Right lung (tissue), 5 donors: ENCODE data around the gene BRD3OS. TPM values are rescaled to one million over a fixed set of nuclear protein-coding genes. Genes with fewer than 3 reads are reported as not detected.
"Not testable (repeated sequence)": the region's sequence is repeated elsewhere in the genome, so short reads cannot be mapped to it uniquely, and the experiment has no call there.

Source experiments
- DNase-seq, 2 donors: peaks; one replicate each; pipeline ENCODE4 v3.0.0-alpha.2; 2013
- polyA plus RNA-seq, 5 donors: library from polyadenylated mRNA; unstranded; fragments of 120-200 nt; gene quantifications; one replicate each; pipeline versions ENCODE4 v1.2.1 to v1.2.3, GENCODE V29; 2013; ENCODE audit warnings: inconsistent platforms in 1 of 5, low replicate concordance in 1 of 5; ENCODE audit not compliant: insufficient read length in 5 of 5, insufficient read depth in 1 of 5

BRD3OS gene
- polyA plus RNA-seq, 5 donors = 16.3 to 23.6 (median 17.8) TPM

DNA sequence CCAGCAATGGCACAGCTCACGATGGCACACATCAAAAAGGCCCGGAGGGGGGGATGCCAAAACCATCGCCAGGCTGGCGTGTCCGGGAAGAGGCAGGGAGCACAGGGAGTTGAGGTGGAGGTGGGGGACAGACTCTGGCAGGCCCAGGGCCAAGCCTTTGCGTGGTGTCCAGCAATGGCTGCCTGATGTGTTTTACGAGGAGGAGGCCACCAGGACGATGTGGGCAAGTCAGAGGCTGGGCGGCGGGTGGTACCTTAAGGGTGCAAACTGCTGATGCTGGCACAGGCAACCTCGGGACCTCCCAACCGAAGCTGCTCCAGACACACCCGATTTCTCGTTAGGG is 37.9 kb upstream of the BRD3OS start:
- no peak for DNase-seq

DNA sequence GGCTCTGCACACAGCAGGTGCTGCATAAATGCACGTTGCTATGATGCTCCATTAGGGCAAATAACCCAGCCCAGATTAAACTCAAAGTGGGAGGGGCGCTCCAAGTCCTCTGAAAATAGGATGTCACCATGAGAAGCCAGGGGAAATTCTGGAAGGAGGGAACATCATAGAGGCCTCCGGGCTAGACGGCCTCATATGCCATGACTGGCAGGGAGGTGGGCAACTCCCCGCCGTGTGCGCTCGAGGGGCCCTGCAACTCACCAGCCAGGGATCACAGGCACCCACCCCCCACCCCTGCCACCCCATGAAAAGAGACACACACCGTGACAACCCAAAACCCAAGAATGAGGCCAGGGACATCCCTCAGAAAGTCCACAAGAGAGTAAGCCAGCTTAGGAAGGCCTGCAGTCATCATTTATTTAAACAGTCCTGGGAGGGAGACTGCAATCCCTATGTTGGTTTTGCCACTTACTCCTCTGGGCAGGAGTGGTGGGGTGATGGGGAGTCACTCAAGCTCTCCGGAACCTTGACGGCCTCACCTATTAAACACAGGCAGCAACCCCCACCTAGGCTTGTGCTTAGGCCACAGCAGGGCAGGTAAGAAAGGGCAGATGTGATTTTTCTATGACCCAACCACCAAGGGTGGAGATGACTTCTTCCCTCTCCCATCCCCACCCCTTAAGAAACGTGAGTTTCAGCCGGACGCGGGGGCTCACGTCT is 37.2 kb upstream of the BRD3OS start:
- DNase-seq = no peak

DNA sequence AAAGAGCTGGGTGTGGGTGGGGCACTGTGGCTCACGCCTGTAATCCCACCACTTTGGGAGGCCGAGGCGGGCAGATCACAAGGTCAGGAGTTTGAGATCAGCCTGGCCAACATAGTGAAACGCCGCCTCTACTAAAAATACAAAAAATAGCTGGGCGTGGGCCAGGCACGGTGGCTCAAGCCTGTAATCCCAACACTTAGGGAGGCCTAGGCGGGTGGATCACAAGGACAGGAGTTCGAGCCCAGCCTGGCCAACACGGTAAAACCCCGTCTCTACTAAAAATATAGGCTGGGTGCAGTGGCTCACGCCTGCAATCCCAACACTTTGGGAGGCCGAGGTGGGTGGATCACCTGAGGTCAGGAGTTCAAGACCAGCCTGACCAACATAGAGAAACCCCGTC is 36.5 kb upstream of the BRD3OS start:
- DNase-seq = not testable (repeated sequence)

GRCh38 chr9:133989625-133990365 is 35.5 kb upstream of the BRD3OS start:
- no peak for DNase-seq

GRCh38 chr9:133990366-133991213 is 34.7 kb upstream of the BRD3OS start:
- peak; percentile 48 to 61 for DNase-seq

- DNase-seq = peak in 1 of 2 donors; percentile 39
These were observed 33.9 kb upstream of the BRD3OS start for GRCh38 chr9:133991214-133991921.

GRCh38 chr9:133991964-133992779 is 33.1 kb upstream of the BRD3OS start, which contains the start of gene VAV2:
TSS of gene VAV2 (minus strand) at chr9:133992324. CDS start at chr9:133992278, 46 bp downstream.
- DNase-seq = peak in 1 of 2 donors; percentile 49

DNA sequence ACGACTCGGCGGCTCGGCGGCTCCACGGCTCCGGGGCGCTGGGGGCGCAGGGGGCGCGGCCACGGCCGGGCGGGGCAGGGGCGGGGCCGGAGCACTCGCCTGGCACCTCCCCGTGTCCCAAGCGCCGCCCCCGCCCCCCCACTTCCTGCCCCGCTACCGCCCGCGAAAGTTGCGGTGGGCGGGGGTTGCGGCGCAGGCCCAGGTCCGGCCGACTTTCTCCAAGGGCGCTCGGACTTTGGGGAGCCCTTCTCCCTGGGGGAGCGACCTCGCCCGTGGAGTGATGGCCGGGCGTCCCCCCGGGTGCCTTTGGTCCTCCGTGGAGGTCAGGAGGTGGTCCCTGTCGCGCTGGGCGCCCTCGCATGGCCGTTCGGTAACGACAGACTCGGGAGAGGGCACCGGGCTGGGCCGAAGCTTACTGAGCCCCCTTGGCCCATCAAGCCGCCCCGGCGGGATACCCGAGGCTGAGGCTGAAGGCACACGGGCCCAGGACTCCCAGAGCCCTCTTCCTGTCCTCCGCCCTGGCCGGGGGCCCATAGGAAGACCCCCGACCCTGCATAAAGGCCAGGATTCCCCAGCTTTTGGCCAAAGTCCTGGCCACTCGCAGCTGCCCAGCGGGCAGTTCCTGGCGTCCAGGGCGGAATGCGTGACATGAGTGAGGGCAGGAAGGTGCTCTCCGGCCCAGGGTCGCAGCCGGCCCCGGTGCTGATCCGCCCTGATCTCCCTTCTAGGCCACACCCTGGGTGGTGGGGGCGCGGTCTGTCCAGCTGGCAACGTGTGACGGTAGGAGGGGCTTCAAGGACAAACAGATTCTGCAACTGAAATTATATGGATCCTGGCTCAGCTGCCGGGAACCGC is 32.3 kb upstream of the BRD3OS start:
- DNase-seq = peak; percentile 83 to 85

- no peak for DNase-seq
These were observed 31.5 kb upstream of the BRD3OS start for GRCh38 chr9:133993635-133994253.

GRCh38 chr9:133994353-133995011 is 30.8 kb upstream of the BRD3OS start:
- DNase-seq = peak; percentile 54 to 66

DNA sequence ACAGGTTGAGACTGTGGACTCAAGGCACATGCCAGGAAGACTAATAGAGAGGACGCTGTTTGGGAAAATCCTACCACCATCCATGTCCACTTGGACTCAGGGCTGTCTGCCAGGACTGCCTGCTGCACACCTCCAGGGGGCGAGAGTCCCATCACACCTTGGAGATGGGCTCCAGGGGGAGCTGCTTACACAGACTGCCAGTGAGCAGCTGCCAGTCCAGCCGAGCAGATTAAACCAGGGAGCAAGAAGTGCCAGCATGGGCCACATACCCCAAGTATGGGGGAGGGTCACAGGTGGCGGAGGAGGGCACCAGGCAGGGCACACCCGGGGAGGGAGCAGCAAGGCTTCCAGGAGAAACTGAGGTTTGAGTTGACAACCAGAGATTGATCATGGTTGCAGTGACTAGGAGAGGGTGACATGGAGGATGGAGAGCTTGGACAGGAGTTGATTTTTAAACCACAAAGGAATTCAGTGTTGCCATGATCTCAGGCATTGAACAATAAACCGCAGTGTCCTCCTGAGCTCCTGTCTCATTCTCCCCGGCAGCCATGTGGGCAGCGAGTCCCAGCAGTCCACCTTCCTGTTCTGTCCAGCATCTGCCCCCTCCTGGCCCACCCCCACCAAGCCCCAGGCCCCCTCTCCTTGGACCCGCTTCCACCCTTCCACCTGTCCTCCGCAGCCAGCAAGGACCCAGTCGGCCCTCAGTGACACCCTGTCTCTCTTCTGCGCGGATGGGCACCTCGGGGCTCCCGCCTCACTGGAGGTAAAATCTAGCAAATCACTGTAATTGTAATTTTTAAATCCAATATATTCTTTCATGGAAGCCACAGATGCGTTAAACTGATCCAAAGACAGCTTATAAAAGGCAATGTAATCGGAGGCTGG is 30.0 kb upstream of the BRD3OS start:
- DNase-seq = no peak

GRCh38 chr9:133996531-133997520 is 28.5 kb upstream of the BRD3OS start:
- DNase-seq = no peak

- no peak for DNase-seq
These were observed 27.7 kb upstream of the BRD3OS start for GRCh38 chr9:133997584-133997983.

GRCh38 chr9:133998915-133999595 is 26.2 kb upstream of the BRD3OS start:
- DNase-seq = no peak

GRCh38 chr9:133999851-134000265 is 25.4 kb upstream of the BRD3OS start:
- DNase-seq = no peak

GRCh38 chr9:134002796-134003195 is 22.5 kb upstream of the BRD3OS start:
- no peak for DNase-seq
